ENCODE data around the gene IGF2.

IGF2 gene

DNA sequence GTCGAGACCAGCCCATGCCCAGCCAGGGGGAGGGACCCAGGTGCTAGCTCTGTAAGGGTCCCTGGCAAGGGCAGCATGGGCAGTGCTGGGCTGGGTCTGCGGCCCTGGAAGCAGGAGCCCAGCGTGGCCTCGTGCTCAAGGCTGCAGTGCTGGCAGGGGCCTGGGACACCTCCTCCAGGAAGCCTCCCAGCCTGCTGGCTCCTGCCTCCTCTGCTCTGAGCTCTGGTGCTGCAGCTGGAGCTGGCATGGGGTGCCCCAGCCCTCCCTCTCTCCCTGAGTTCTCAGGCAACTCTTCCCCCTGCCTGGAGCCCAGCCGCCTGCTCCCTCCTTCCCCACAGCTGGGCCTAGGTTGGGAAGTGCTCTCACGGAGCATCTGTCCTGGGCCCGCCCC, 15.0 kb upstream of the IGF2 start (continued):
- TF ChIP-seq OVOL3 (tag by site-specific recombination; IDR thresholded peaks at IDR 0.05) (no peak), KLF16 (tag by site-specific recombination; IDR thresholded peaks at IDR 0.05) (no peak)

DNA sequence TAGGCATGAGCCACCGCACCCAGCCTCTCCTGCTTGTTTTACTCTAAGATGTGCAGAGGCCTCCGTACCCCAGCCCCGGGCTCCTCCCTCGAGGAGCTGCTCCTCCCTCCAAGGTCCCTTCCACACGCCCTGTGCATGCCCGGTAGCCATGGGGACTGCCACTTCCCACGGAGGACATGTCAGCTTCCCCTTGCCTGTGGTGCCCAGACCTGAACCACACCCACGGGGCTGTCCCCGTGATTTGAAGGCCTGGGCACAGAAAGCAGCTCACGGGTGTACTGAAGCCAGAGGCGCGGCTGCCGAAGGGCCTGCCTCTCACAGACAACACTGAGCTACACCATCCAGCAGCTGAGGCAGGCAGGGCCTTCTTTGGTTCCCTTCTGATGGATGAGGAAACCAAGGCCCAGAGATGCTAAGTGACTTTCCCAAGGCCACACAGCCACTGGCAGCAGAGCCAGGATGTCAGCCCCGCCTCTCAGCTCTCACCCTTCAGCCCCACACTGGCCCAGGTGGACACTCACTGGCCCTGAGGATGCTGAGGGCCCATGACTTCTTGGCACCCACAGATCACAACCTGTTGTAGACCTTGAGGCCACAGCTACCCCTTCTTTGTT, 14.5 kb upstream of the IGF2 start:
- ChIA-PET CTCF (interaction anchor here (0.5 to 10.0 kb wide), 14 partner anchors 10 to 757 kb away, joined by 3 to 428 read pairs (median 24); no protein-coding TSS in a partner anchor), POLR2A (no interaction called here)
- Histone ChIP-seq H3K36me3 (ENCODE audit: control insufficient read depth in 2 of 2, insufficient read depth in 1 of 2, low read length in 2 of 2) (no peaks in the 10 kb centered on the region), H3K9me3 (ENCODE audit: control insufficient read depth, insufficient read depth, low read depth, low read length) (no peaks in the 10 kb centered on the region), H3K27ac (ENCODE audit: extremely low read depth, low read depth, low read length) (no peak overlapping the region), H3K4me3 (ENCODE audit: low read depth, low read length) (no peak overlapping the region), H3K4me1 (ENCODE audit: control insufficient read depth, insufficient read depth, low read length) (no peaks in the 10 kb centered on the region)
- TF ChIP-seq ZNF658 (tag by site-specific recombination; IDR thresholded peaks at IDR 0.05) (no peak), ZNF610 (tag by site-specific recombination; IDR thresholded peaks at IDR 0.05; ENCODE audit: borderline replicate concordance) (no peak), SP3 (tag by site-specific recombination; IDR thresholded peaks at IDR 0.05) (no peak), MYNN (tag by site-specific recombination; IDR thresholded peaks at IDR 0.05; ENCODE audit: borderline replicate concordance) (no peak), ZNF692 (tag by site-specific recombination; IDR thresholded peaks at IDR 0.05) (no peak), KLF8 (tag by site-specific recombination; IDR thresholded peaks at IDR 0.05) (no peak), ZNF274 (IDR thresholded peaks at IDR 0.05; ENCODE audit: low read length) (no peak), ZNF274 (tag by site-specific recombination; IDR thresholded peaks at IDR 0.05; ENCODE audit: borderline replicate concordance) (no peak), ZNF174 (tag by site-specific recombination; IDR thresholded peaks at IDR 0.05) (no peak), ZNF830 (tag by site-specific recombination; IDR thresholded peaks at IDR 0.05; ENCODE audit: low read depth) (no peak), ZNF394 (tag by site-specific recombination; IDR thresholded peaks at IDR 0.05; ENCODE audit: borderline replicate concordance) (no peak), ZNF155 (tag by site-specific recombination; IDR thresholded peaks at IDR 0.05) (no peak), REPIN1 (tag by site-specific recombination; IDR thresholded peaks at IDR 0.05; ENCODE audit: low read depth) (no peak), ZBTB21 (tag by site-specific recombination; IDR thresholded peaks at IDR 0.05) (no peak), ZNF423 (tag by site-specific recombination; IDR thresholded peaks at IDR 0.05) (no peak), ZNF426 (tag by site-specific recombination; IDR thresholded peaks at IDR 0.05) (no peak)
- TF ChIP-seq, protein P1, sequence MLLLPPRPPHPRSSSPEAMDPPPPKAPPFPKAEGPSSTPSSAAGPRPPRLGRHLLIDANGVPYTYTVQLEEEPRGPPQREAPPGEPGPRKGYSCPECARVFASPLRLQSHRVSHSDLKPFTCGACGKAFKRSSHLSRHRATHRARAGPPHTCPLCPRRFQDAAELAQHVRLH (tag by site-specific recombination; IDR thresholded peaks at IDR 0.05): no peak
- TF ChIP-seq, protein P2, sequence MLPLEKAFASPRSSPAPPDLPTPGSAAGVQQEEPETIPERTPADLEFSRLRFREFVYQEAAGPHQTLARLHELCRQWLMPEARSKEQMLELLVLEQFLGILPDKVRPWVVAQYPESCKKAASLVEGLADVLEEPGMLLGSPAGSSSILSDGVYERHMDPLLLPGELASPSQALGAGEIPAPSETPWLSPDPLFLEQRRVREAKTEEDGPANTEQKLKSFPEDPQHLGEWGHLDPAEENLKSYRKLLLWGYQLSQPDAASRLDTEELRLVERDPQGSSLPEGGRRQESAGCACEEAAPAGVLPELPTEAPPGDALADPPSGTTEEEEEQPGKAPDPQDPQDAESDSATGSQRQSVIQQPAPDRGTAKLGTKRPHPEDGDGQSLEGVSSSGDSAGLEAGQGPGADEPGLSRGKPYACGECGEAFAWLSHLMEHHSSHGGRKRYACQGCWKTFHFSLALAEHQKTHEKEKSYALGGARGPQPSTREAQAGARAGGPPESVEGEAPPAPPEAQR (tag by site-specific recombination; IDR thresholded peaks at IDR 0.05): no peak

DNA sequence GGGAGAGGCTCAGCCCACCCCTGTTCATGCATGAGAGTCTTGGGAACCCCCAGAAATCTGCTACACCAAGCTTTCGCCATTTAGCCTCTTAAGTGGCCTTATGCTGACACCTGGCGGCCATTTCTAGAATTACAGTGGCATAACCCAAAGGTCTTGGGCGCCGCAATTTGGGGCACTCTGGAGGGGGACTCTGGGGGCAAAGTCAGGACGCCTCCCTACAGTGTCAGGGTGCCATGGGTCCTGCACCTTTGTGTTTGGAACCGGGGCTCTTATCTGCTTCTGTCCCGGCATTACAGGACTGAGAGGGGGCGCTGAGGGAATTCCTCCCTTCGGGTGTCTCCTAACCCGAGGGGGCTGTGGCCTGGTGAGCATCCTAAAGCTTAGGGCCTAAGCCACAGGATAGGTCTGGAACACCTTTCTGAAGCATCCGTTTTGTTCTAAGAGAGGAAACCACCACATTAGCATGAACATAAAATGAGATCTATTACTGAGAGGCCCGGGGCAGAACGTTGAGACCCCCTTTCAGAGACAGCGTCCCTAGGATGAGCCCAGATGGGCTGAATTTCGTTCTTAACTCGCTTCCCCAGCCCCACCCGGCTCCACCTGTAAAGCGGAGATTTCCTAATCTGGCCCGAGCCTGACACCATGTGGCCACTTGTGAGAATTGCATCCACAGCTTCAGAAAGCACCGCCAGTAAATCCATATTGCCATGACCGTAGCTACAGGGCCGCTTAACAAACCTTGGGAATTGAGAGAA, 12.5 kb upstream of the IGF2 start:
- H3K36me3 ChIP-seq (ENCODE audit: control insufficient read depth in 2 of 2, insufficient read depth in 1 of 2, low read length in 2 of 2): no peaks in the 10 kb centered on the region
- H3K4me3 ChIP-seq (ENCODE audit: low read depth, low read length): no peak overlapping the region
- ChIA-PET CTCF (interaction anchor here (0.6 to 10.0 kb wide), 79 partner anchors 10 to 998 kb away, joined by 3 to 428 read pairs (median 4); partner anchors contain the start of genes LSP1, SYT8 and TNNI2), POLR2A (interaction anchor here (0.8 to 2.4 kb wide), 4 partner anchors 115 to 499 kb away, joined by 3 to 12 read pairs (median 5); no protein-coding TSS in a partner anchor)
- H3K9me3 ChIP-seq (ENCODE audit: control insufficient read depth, insufficient read depth, low read depth, low read length): no peaks in the 10 kb centered on the region
- no peak overlapping the region for H3K27ac ChIP-seq (ENCODE audit: extremely low read depth, low read depth, low read length)
- H3K4me1 ChIP-seq (ENCODE audit: control insufficient read depth, insufficient read depth, low read length): no peaks in the 10 kb centered on the region
- TF ChIP-seq ZBTB17 (tag by site-specific recombination; IDR thresholded peaks at IDR 0.05) (peak; percentile 18; the same call in 1 of the 2 replicates), CTCF (tag by site-specific recombination; IDR thresholded peaks at IDR 0.05) (peak; percentile 27), FEZF1 (tag by site-specific recombination; IDR thresholded peaks at IDR 0.05) (no peak), ZBTB8A (tag by site-specific recombination; IDR thresholded peaks at IDR 0.05) (peak; percentile 61), ZNF266 (tag by site-specific recombination; IDR thresholded peaks at IDR 0.05; ENCODE audit: low read depth) (no peak), ZEB2 (tag by site-specific recombination; IDR thresholded peaks at IDR 0.05) (peak; percentile 54; the same call in 1 of the 2 replicates), SCRT1 (tag by site-specific recombination; IDR thresholded peaks at IDR 0.05; ENCODE audit: borderline replicate concordance) (peak; percentile 76; the same call in 1 of the 2 replicates)

All from HEK293 (cell line).